GM19463 (cell line): ENCODE measurements around the gene PLLP.
"Not testable (repeated sequence)": the region's sequence is repeated elsewhere in the genome, so short reads cannot be mapped to it uniquely, and the experiment has no call there.

Experiments used
- ATAC-seq: cut with Tn5 transposase; IDR thresholded peaks from one replicate; pipeline ENCODE4 v1.9.1; 2021; ENCODE audit warnings: mild to moderate bottlenecking, moderate library complexity; ENCODE audit not compliant: unreplicated experiment

The PLLP gene

GRCh38 chr16:57273826-57274225, 10.6 kb downstream of the PLLP start:
- no peak for ATAC-seq

GRCh38 chr16:57273359-57273758, 11.1 kb downstream of the PLLP start:
- ATAC-seq = no peak

GRCh38 chr16:57271867-57272495, 12.5 kb downstream of the PLLP start:
- no peak for ATAC-seq

GRCh38 chr16:57271063-57271345, 13.5 kb downstream of the PLLP start:
- no peak for ATAC-seq

- ATAC-seq = no peak
These were observed 14.0 kb downstream of the PLLP start for GRCh38 chr16:57270221-57271062.

- ATAC-seq = no peak
These were observed 15.4 kb downstream of the PLLP start for GRCh38 chr16:57268804-57269800.

GRCh38 chr16:57267343-57267742, 17.1 kb downstream of the PLLP start:
- ATAC-seq = not testable (repeated sequence)

GRCh38 chr16:57266531-57267260, 17.8 kb downstream of the PLLP start:
- no peak for ATAC-seq

GRCh38 chr16:57265850-57266530, 18.5 kb downstream of the PLLP start:
- ATAC-seq = no peak

GRCh38 chr16:57264950-57265371, 19.5 kb downstream of the PLLP start:
- ATAC-seq = no peak

GRCh38 chr16:57264381-57264780, 20.1 kb downstream of the PLLP start:
- no peak for ATAC-seq

GRCh38 chr16:57263541-57264351, 20.7 kb downstream of the PLLP start:
- ATAC-seq = no peak

GRCh38 chr16:57262841-57263540, 21.5 kb downstream of the PLLP start:
- ATAC-seq = no peak

GRCh38 chr16:57261806-57262205, 22.7 kb downstream of the PLLP start:
- ATAC-seq = no peak

GRCh38 chr16:57260294-57260929, 24.1 kb downstream of the PLLP start:
- ATAC-seq = peak; percentile 66

- ATAC-seq = no peak
These were observed 25.5 kb downstream of the PLLP start for GRCh38 chr16:57258910-57259475.

- ATAC-seq = no peak
These were observed 26.1 kb downstream of the PLLP start for GRCh38 chr16:57258226-57258909.
